Stimulated activated CD8-positive, alpha-beta memory T cell treated with anti-CD3 and anti-CD28 coated beads, Interleukin-4, amount 100 ng/mL, for 24 hours (primary cell): ENCODE data around the gene KCNQ1.

Experiments used
- DNase-seq: peaks from one replicate; pipeline ENCODE4 v3.0.0-alpha.2; 2020; ENCODE audit warnings: low read depth

The KCNQ1 gene

GRCh38 chr11:2565447-2566222 lies 120.8 kb downstream of the KCNQ1 start:
- DNase-seq = no peak

- DNase-seq = no peak
Measured at GRCh38 chr11:2566223-2567025, 121.6 kb downstream of the KCNQ1 start.

GRCh38 chr11:2567026-2567671 lies 122.3 kb downstream of the KCNQ1 start:
- DNase-seq = no peak

- DNase-seq = no peak
Measured at GRCh38 chr11:2569321-2569721, 124.5 kb downstream of the KCNQ1 start.

GRCh38 chr11:2569731-2570210 lies 125.0 kb downstream of the KCNQ1 start:
- DNase-seq = no peak

- DNase-seq = no peak
Measured at GRCh38 chr11:2570211-2570811, 125.5 kb downstream of the KCNQ1 start.

GRCh38 chr11:2570841-2571597 lies 126.2 kb downstream of the KCNQ1 start:
- DNase-seq = no peak

GRCh38 chr11:2571598-2572281 lies 126.9 kb downstream of the KCNQ1 start:
- no peak for DNase-seq

GRCh38 chr11:2572491-2573239 lies 127.9 kb downstream of the KCNQ1 start:
- DNase-seq = no peak

GRCh38 chr11:2573240-2574042 lies 128.6 kb downstream of the KCNQ1 start:
- DNase-seq = no peak

- no peak for DNase-seq
Measured at GRCh38 chr11:2574043-2574552, 129.3 kb downstream of the KCNQ1 start.

- no peak for DNase-seq
Measured at GRCh38 chr11:2574553-2575535, 130.0 kb downstream of the KCNQ1 start.

- no peak for DNase-seq
Measured at GRCh38 chr11:2575591-2576051, 130.8 kb downstream of the KCNQ1 start.

- DNase-seq = no peak
Measured at GRCh38 chr11:2576111-2576510, 131.3 kb downstream of the KCNQ1 start.

GRCh38 chr11:2576549-2576948 lies 131.7 kb downstream of the KCNQ1 start:
- no peak for DNase-seq

GRCh38 chr11:2577031-2577990 lies 132.5 kb downstream of the KCNQ1 start:
- DNase-seq = no peak
